HUDEP-2 (cell line): Measurements from ENCODE around the gene KRT31.
"Not testable (repeated sequence)": the region's sequence is repeated elsewhere in the genome, so short reads cannot be mapped to it uniquely, and the experiment has no call there.

ENCODE experiments used
- DNase-seq, 76 experiments: peaks; one replicate each; lab custom pipeline; 2025; ENCODE audit not compliant: unreplicated experiment in 76 of 76; lab: John Stamatoyannopoulos, UW

KRT31 gene

DNA sequence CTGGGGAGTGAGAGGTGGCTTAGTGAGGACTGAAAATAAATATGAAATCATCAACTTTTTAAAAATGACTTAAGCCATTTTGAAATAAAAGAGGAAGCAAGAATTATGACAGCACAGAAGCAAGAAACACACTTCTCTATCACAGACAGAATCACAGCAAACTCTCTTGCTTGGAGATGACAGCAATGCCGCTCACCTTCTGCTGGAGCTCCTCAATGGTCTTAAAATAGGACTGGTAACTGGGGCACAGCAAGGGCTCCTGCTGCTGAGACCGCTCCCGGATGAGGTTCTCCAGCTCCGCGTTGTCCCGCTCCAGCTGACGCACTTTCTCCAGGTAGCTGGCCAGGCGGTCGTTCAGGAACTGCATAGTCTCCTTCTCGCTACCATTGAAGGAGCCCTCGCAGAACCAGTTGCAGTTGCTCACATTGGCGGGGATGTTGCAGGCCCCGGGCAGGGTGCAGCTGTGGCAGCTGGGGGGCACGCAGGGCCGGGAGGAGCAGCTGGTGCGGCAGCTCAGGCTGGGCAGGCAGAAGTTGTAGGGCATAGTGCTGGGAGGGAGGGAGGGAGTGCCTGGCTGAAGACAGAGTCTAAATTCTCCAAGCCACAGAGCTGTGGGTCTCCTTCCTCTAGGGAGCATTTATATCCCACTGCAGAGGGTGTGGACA, at the start of gene KRT31:
KRT31 (minus strand) TSS at position 613 of the 665 bp plus-strand sequence; CDS start at position 544, 69 bp downstream.
- no peak for DNase-seq

DNA sequence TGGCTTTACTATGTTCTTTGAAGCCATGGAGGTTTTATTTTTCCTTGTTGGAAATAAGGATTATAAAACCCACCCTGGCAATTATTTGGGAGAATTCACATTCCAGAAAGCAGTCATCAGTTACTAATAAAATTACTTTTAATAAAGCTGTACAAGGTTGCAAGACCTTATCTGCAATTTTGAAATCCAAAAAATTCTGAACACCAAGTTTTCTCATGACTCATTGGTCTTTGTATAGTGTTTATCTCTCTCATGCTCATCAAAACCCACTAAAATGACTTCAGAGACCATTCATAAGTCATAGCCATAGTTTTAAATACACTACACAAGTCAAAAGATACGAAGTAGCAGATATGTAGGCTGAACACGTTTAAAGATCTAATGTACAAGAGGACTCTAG, 49.4 kb upstream of the KRT31 start:
- no peak for DNase-seq

DNA sequence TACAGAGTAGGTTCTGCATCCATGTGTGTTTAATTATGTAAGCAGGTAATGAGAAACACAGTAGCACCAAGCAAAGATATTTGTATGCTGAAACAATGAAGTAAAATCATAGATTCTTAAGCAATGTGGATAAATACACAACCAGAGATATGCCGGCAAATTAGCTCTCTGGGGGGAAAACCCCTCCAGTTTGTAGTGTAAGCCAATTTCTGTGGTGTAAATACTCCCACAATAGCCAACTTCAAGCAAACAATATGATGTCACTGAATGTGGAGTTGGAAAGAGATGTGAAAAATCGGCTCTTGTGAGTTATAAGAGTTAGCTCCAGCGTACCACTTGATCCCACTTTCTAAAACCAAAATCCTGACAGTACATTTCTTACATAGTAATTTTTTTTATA, 47.2 kb upstream of the KRT31 start:
- no peak for DNase-seq

DNA sequence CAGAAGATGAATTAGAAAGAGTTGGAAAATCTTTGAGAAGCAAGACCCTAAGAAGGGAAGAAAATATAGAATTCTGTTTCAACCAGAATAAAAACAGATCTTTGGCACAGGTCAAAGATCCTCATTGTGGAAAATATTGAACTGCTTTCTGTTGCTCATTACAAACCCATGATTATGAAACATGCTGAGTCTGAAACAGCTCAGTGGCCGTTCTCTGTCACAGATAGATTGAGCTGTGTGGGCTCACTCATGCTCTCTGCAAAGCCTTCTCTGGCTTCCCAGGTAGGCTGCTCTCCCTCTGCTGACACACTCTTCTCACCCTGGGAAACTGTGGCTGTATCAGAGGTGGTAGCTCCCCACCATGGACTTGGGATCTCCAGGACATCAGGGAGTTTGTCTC, 46.8 kb upstream of the KRT31 start:
- no peak for DNase-seq

DNA sequence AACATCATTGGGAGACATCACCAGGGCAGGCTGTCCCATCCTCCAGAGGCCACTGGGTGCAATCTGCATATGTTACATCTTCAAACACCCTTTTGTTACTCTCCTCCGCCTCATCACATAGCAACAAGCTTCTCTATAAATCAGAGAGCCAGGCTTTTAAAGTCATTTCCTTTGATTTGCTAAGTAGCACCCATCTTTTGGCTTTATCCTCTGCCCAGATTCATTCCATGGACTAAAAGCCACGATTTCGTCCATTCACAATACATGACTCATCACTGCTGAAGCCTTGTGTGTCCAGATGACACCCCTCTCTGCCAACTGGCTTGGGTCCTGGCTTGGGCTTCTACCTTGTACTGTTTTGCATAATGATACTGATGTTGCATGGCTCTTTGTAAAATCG, 45.3 kb upstream of the KRT31 start:
- no peak for DNase-seq

DNA sequence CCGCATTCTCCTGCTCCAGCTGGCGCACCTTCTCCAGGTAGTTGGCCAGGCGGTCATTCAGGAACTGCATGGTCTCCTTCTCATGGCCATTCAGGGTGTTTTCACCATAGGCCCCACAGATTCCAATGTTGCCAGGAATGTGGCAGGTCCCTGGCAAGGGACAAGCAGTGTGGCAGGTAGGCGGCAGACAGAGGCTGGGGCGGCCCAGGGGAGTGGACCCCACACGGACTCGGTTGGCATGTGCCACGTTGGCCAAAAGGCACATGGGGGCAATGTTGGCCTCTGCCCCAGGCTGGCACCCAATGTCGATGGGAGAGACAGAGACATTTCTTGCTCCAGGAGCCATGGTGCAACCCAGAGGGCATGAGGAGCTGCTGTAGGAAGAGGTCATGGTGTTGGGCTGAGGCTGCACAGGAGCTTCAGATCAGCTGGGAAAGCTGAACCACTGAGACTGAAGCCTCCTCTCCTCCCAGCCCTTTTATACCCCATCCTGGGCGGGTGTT, 43.2 kb upstream of the KRT31 start, which contains the start of gene KRT38:
KRT38 (minus strand) TSS at position 453 of the 503 bp plus-strand sequence; CDS start at position 391, 62 bp downstream.
- no peak for DNase-seq

DNA sequence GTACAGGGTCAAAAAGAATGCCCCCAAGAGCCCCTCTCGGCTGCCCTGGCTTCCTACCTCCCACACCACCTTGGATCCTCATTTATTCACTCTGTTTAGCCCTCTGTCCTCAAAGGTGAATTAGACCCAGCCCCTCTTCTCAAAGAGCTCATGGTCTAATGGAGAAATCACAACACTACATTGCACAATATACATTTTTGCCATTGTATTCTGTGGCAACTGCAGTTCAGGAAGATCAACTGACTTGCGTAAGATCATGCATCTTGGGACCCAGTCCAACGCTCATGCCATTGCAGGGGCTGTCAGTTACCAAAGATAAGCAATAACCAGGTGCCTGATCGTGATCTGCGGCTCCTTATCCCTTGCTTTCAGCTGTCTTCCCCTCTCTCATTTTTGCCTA, 42.0 kb upstream of the KRT31 start:
- DNase-seq = no peak

DNA sequence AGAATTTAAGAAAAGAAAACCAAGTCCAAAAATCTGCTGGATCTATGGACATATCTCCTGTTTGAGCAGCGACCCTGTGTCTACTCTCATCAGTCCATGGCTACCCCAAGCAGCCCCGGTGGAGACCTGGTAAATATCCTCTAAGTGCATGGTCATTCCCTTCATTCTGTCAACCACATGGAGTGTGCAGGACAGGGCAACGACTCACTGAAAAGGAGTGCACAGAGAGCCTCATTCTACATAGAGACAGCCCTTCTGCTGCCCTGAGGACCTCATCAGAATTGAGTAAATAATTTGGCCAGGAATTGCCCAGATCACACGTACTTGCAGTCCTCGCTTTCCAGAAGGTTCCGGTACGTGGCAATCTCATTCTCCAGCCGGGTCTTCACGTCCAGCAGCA, 40.4 kb upstream of the KRT31 start:
- DNase-seq = no peak

DNA sequence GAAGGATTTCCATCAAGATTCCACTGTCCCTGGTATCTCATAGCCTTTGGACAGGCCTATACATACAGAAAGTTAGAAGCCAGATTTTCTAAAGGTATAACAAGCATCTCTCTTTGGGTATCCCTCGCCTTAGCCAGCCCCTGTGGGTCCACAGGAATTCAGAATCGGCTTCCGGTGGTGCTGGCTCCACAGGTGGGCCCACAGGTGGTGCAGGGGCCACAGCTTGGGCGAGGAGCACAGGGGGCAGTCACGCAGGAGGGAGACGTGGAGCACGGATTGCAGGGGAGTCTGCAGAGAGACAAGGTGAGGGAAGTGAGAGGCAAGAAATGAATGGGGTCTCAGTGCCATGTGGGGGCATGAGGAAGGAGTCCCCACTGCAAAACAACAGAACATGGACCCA, 39.8 kb upstream of the KRT31 start:
- DNase-seq = no peak

DNA sequence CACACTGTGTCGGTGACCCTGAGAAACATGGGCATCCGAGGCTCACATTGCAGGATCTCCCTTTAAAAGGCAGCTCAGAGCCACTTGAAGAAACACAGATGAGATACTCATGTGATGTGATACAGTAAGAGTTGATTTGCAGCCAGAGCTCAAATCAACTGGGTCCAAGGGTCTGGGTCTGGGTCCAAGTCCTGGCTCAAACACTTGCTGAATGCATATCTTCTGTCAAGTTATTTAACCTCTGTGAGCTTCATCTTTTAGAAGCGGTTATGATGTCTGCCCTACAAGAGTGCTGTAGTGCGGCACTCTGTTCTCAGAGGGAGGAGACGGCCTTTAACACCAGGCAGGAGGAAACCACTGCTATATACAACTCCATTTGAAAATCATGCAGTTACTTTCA, 37.0 kb upstream of the KRT31 start:
- DNase-seq = no peak

DNA sequence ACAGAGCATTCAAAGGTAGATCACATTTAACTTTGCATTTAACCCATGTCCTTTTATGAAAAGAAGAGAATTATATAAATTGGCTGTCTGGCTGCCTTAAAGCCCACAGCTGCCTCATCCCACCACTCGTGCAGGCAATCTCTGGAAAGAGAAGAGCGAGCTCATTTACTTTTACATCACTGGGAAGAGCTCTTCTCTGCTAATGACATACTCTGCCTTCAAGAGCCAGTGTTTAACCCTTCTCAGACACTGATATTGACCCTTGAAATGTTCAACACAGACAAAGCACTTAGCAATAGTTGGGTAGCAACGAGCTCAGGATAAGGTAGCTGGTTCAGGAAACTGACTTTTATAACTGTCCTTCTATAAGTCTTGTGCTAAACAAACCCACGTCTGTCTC, 36.6 kb upstream of the KRT31 start:
- DNase-seq = no peak

DNA sequence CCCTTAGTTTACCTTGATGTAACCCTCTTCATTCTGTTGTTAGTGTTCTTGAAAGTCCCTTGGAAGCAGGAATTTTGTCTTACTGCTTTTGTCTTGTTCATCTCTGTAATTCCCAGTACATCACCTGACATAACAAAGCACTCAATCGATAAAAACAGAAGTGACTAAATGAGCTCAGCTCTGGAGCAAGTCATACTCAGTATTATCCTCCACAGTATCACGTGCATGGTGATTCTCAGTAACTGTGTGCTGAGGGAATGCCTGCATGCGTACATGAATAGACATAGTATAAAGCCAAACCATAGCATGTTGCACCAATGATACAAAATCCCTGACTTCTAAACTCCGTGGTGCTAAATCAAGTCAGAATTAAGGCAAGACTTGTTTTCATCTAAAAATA, 36.2 kb upstream of the KRT31 start:
- no peak for DNase-seq

DNA sequence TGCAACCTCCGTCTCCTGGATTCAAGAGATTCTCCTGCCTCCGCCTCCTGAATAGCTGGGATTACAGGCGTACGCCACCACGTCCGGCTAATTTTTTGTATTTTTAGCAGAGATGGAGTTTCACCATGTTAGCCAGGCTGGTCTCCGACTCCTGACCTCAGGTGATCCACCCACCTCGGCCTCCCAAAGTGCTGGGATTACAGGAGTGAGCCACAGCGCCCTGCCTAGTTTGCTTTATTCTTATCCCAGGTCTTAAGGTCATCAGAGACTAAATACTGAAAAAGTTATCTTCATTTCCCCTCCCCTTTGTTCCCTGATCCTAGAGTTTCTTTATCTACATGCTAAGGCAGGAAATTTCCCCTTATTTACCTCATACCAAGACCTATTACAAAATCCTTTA, 33.0 kb upstream of the KRT31 start:
- DNase-seq = not testable (repeated sequence)

DNA sequence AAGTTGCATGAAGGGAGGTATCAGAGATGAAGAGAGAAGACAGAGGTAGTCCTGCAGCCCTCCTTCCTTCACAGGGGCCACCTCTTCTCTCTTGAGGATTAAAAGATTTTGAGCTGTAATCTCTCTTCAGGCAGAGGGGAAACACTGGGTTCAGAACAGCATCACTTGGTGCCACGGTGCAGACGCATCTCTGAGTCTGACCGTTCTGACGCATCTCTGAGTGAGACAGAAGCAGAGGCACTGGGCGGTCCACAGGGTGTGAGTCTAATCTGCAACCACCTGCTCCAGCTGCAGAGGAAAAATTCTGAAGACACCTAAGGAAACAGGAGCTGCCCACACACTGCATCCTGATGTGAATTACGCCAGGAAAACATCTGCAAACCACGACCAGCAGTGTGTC, 32.3 kb upstream of the KRT31 start:
- no peak for DNase-seq

DNA sequence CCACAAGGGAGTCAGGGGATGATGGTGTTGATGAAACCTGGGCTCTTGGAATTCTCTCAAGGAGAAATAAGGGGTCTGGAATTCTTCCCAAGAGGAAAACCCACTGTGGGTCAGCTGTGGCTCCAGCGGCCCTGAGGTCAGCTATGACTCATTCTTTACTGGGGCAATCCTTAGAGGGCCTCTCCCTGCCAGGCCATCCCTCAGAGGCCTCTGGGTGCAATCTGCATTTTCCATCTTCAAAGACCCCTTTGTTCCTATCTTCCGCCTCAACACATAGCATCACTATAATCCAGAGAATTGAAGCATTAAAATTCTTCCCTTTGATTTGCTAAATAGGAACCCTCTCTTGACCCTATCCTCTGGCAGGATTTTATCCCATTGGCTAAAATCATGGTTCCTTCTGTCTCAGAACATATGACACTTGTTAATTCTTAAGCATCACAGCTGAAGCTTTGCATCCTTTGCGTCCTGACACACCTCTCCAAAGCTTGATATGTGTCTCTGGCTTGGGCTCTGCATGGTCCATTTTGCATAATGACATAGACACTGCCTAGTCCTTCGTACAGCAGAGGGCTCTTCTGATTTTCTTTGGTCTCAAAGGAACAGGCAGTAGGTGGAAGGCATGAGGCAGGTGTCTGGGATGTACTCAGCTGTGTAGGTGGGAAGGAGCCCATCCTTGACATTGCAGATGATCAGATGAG, 31.3 kb upstream of the KRT31 start:
- DNase-seq = no peak

DNA sequence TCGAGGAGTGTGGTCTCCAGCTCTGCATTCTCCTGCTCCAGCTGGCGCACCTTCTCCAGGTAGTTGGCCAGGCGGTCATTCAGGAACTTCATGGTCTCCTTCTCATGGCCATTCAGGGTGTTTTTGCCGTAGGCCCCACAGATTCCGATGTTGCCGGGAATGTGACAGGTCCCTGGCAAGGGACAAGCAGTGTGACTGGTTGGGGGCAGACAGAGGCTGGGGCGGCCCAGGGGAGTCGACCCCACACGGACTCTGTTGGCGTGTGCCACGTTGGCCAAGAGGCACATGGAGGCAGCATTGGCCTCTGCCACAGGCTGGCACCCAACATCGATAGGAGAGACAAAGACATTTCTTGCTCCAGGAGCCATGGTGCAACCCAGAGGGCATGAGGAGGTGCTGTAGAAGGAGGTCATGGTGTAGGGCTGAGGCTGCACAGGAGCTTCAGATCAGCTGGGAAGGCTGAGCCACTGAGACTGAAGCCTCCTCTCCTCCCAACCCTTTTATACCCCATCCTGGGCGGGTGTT, 26.8 kb upstream of the KRT31 start, which contains the start of gene KRT37:
KRT37 (minus strand) TSS at position 475 of the 525 bp plus-strand sequence; CDS start at position 413, 62 bp downstream.
- DNase-seq = no peak

DNA sequence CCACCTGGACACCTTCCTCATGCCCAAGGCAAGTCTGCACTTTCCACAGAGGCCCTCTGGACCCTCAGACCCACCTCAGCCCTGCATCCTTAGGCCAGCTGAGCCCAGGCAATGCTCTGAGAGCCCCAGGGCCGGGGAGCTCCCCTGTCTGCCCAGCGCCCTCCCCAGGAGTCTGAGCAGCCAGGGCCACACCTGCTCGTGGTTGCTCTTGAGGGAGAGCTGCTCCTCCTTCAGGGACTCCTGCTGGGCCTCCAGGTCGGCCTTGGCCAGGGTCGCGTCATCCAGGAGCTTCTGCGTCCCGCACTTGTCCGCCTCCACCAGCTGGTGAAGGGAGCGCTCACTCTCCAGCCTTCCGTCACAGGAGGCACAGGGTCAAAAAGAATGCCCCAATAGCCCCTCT, 25.2 kb upstream of the KRT31 start:
- DNase-seq = not testable (repeated sequence)

DNA sequence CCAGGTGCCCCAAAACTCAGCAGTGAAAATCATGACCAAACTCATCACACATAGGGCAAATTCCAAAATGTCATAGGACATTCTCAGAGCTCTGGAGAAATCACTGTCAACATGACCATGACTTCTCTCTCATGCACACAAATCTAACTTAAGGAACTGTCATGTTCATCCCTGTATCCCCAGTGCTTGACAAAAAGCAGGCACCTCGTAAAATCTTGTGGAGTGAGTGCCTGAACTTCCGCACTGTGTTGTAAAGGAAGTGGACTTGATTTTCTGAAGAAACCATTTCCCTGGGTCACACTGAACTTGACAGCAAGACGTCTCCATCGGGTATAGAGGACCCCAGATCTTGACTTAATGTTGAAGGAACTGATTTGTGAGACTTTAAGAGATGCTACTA, 24.2 kb upstream of the KRT31 start:
- no peak for DNase-seq

DNA sequence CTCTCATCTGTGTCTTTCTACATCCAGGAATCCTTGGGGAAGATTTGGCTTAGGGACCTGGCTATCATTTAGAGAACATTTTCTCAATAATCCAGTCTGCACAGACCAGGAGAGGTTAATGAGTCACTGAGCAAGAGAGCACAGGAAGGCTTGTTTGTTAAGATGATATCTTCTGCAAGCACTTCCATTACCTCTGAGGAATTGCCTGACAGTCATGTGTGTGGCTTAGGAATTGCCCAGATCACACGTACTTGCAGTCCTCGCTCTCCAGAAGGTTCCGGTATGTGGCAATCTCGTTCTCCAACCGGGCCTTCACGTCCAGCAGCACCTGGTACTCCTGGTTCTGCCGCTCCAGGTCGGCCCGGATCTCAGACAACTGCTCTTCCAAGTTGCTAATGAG, 23.7 kb upstream of the KRT31 start:
- DNase-seq = no peak

DNA sequence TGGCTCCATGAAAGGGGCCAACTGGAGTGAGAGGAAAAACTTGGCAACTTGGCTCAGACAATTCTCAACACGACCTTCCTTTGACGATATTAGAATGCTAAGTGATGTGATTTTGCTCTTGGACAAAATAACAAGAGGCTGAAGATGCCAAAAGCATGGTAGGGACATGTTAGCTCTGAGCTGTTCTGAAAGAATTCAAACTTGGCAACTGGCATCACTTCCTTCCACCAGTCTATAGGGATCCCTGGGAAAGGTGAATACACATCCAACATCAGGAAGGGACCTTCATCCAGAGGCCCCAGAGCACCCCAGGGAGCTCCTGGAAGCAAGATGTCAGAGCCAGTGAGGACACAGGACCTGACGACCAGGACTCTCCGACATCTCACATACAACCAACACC, 22.7 kb upstream of the KRT31 start:
- no peak for DNase-seq

DNA sequence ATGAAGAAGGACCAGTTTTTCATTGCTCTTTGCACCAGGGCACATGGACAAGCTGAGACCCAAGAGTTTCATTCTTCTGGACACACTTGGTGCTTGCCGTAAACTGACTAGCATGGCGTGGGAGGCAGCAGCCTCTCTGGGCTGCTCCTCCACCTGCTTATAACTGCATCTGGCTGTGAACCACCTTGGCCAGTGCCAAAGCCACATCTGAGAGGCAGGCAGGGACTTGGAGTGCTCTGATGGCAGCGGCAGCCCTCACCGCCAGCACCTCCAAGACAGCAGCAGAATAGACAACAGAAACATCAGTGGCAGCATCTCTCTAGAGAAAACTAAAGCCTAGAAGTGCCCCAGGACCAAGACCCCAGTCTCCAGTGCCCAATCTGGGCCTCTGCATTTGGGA, 22.3 kb upstream of the KRT31 start:
- no peak for DNase-seq
